A673 (cell line): Measurements from ENCODE around the gene VIT. TPM values are rescaled to one million over a fixed set of nuclear protein-coding genes. Genes with fewer than 3 reads are reported as not detected.

Experiments
- BruUV-seq: library from RNA; stranded (reverse); fragments of 400-500 nt; replicated peaks from 2 replicates; lab custom pipeline; 2021; lab: Mats Ljungman, UMichigan
- CTCF ChIA-PET: fragments of 300-600 bp; sonication (Branson Sonifier 250); formaldehyde crosslinking; loops from one replicate; lab custom pipeline; 2022; ENCODE audit warnings: antibody characterized with exemption; lab: Charles Lee
- POLR2A ChIA-PET: fragments of 300-600 bp; sonication (Branson Sonifier 250); formaldehyde crosslinking; loops from one replicate; lab custom pipeline; 2022; ENCODE audit warnings: antibody characterized with exemption; ENCODE audit not compliant: low non-redundant PET; lab: Charles Lee
- DNase-seq: peaks from one replicate; pipeline ENCODE4 v3.0.0-alpha.2; 2015; ENCODE audit warnings: low spot score
- H3K27ac ChIP-seq: fragments of 200-600 bp; sonication (generic); 2 replicates; pipeline ENCODE4 v1.5.1; 2016; ENCODE audit warnings: mixed run types, low read depth, mild to moderate bottlenecking, mixed read lengths, antibody characterized with exemption, low read length; ENCODE audit not compliant: poor library complexity, severe bottlenecking
- H3K27me3 ChIP-seq: fragments of 200-600 bp; sonication (generic); replicated peaks from 2 replicates; pipeline ENCODE4 v1.6.1; 2017; ENCODE audit warnings: mixed run types, low read depth, mild to moderate bottlenecking, mixed read lengths, antibody characterized with exemption, low read length; ENCODE audit not compliant: insufficient read depth, poor library complexity
- H3K36me3 ChIP-seq: fragments of 200-600 bp; sonication (generic); 2 replicates; pipeline ENCODE4 v1.6.1; 2016; ENCODE audit warnings: mixed run types, mild to moderate bottlenecking, mixed read lengths, antibody characterized with exemption, low read length; ENCODE audit not compliant: insufficient read depth, poor library complexity, severe bottlenecking
- H3K4me1 ChIP-seq: fragments of 200-600 bp; sonication (generic); 2 replicates; pipeline ENCODE4 v1.6.1; 2017; ENCODE audit warnings: mixed run types, mild to moderate bottlenecking, mixed read lengths, antibody characterized with exemption, low read length; ENCODE audit not compliant: insufficient read depth, poor library complexity, severe bottlenecking
- H3K4me3 ChIP-seq: fragments of 200-600 bp; sonication (generic); 2 replicates; pipeline ENCODE4 v1.5.1; 2016; ENCODE audit warnings: low read depth, mixed run types, mild to moderate bottlenecking, mixed read lengths, low read length; ENCODE audit not compliant: poor library complexity, severe bottlenecking
- H3K9me3 ChIP-seq: fragments of 200-600 bp; sonication (generic); 2 replicates; pipeline ENCODE4 v1.6.1; 2016; ENCODE audit warnings: mixed run types, low read depth, mild to moderate bottlenecking, mixed read lengths, antibody characterized with exemption, low read length; ENCODE audit not compliant: poor library complexity, severe bottlenecking
- CTCF ChIP-seq: fragments of 300-800, 200-600 bp; sonication (generic); conservative IDR thresholded peaks from 2 replicates; pipeline ENCODE4 v1.5.1; 2017; ENCODE audit warnings: low read depth, mild to moderate bottlenecking, antibody characterized with exemption, low read length, moderate library complexity, mixed read lengths
- EZH2 ChIP-seq: fragments of 200-600 bp; sonication (generic); IDR thresholded peaks from 2 replicates; pipeline ENCODE4 v1.6.1; 2017; ENCODE audit warnings: borderline replicate concordance, low read depth, mild to moderate bottlenecking, mixed read lengths, antibody characterized with exemption, low read length; ENCODE audit not compliant: poor library complexity, severe bottlenecking
- intact Hi-C: fragments of 100-400 bp; cut with micrococcal nuclease; formaldehyde crosslinking; loops from one replicate; pipeline ENCODE4 v1.10.0; 2022; ENCODE audit not compliant: unreplicated experiment
- total RNA-seq: library from RNA; stranded (reverse); gene quantifications from 2 replicates; pipeline ENCODE4 v1.2.3, GENCODE V29; 2021

VIT gene
- total RNA-seq, 1 experiment from 2014 or later, result not detected

GRCh38 chr2:36748166-36748565 lies 51.7 kb downstream of the VIT start:
- ChIA-PET CTCF (no interaction called here), POLR2A (no interaction called here)
- no TSS peak for BruUV-seq
- no peak for TF ChIP-seq EZH2
- no peak for TF ChIP-seq CTCF
- Histone ChIP-seq H3K27ac (no peak overlapping the region), H3K27me3 (no peaks in the 10 kb centered on the region), H3K4me1 (no peaks in the 10 kb centered on the region), H3K4me3 (no peak overlapping the region), H3K36me3 (no peaks in the 10 kb centered on the region), H3K9me3 (no peaks in the 10 kb centered on the region)
- intact Hi-C loops, result no loop called here
- no peak for DNase-seq

- intact Hi-C loops, result no loop called here
- Histone ChIP-seq H3K27me3 (no peaks in the 10 kb centered on the region), H3K27ac (no peak overlapping the region), H3K36me3 (no peaks in the 10 kb centered on the region), H3K9me3 (no peaks in the 10 kb centered on the region), H3K4me3 (no peak overlapping the region), H3K4me1 (peaks cover 9% of the 10 kb centered on the region)
- ChIA-PET CTCF (interaction anchor here (0.7 kb wide), 1 partner anchor 58 kb away, joined by 4 read pairs; no protein-coding TSS in a partner anchor), POLR2A (no interaction called here)
- no TSS peak for BruUV-seq
- no peak for TF ChIP-seq EZH2
- TF ChIP-seq CTCF, result no peak
- no peak for DNase-seq
Measured at GRCh38 chr2:36750101-36750500, 53.6 kb downstream of the VIT start.

DNA sequence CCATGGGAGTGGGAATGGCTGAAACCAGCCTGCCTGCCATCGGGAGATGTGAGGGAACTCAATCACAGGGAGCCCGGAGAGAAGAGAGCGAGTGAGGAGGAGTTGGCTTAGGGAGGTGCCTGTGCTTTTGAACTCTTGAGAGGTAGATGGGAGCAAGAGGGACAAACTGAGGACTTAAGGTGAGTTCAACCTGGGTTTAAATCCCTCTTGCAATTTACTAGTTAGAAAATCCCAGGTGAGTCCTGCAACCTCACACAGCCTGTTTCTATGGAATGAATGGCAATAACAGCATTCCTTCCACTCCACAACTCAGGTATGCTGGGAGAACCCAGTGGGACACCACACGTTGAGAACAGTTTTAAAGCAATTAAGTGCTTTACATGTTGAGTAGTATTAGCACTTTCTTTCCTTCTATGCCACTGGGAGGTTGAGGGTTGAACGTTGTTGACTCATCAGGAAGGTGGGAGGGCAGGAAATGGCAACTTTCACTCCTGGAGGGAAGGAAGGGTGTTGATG lies 57.3 kb downstream of the VIT start:
- ChIA-PET CTCF (no interaction called here), POLR2A (no interaction called here)
- H3K27ac ChIP-seq, result no peak overlapping the region
- BruUV-seq, result no TSS peak
- no peak overlapping the region for H3K4me3 ChIP-seq
- intact Hi-C loops, result no loop called here
- H3K36me3 ChIP-seq, result no peaks in the 10 kb centered on the region
- TF ChIP-seq CTCF (no peak), EZH2 (no peak)
- DNase-seq, result peak; percentile 85
- no peaks in the 10 kb centered on the region for H3K27me3 ChIP-seq
- H3K9me3 ChIP-seq, result no peaks in the 10 kb centered on the region
- peaks cover 17% of the 10 kb centered on the region for H3K4me1 ChIP-seq
